CD4-positive, alpha-beta T cell treated with Interleukin-1 beta for 1 hour (primary cell): ENCODE results near the gene SAMD4A.

Experiments
- DNase-seq, 2 donors: peaks; one replicate each; pipeline ENCODE4 v3.0.0-alpha.2; 2020 to 2022

The SAMD4A gene

GRCh38 chr14:54839701-54840119 is 272.8 kb downstream of the SAMD4A start:
- DNase-seq, result no peak

GRCh38 chr14:54840336-54840735 is 273.4 kb downstream of the SAMD4A start:
- DNase-seq, result no peak

DNA sequence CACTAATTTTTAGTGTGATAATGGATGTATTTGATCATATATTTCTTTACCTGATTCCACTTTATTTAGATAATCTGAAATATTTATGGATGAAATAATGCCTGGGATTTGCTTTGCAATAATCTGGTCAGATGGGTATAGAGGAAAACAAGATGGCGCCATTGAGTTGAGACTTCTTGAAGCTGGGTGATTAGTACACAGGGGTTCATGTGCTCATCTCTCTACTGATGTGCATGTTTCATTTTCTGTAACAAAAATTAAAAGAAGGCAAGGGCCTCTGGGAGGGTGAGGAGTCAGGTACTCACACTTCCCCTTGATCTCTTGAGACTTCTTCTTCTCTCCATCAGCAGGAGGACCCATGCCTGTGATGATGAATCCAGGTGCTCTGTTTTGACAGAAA is 273.9 kb downstream of the SAMD4A start:
- no peak for DNase-seq
